ENCODE results near the gene FAM131B.
"Not testable (repeated sequence)": the region's sequence is repeated elsewhere in the genome, so short reads cannot be mapped to it uniquely, and the experiment has no call there.

The FAM131B gene
- total RNA-seq, result 0.39 to 2.6 (median 0.42) reads per million in 3 experiments

DNA sequence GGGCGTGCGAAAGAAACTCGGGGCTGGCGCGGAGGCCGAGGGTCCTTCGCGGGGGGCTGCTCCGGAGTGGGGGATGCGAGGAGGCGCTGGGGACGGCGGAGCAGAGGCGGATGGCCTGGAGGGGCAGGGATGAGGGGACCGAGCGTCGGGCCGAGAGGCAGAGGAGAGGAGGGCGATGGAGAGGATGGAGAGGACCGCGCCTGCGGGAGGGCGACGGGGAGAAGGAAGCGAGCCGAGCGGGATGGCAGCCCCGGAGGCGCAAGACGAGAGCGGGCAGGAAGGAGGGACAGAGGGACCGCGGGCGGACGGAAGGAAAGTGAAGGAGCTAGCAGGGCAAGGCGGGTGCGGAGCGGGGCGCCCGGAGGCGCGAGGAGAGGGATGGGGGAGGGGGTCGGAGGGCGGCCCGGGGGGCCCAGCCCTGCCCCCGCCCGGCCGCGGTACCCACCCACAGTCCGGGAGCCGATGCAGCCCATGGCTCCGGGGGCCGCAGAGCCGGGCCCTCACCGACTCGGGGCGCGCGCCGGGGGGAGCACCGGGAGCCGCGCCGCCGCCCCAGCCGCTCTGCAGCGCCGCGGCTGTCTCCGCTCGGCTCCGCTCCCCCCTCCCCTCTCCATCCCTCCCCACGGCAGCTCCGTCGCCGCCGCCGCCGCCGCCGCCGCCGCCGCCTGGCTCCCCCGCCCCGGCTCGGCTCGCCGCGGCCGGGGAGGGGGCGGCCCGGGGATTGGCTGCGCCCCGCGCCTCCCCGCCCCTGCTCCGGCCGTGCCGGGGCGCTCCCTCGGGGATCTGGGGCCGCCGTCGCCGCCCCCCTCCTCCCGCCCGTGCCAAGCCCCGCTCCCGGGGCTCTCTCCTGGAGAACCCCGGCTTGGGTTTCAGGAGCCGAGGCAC, at the start of gene FAM131B:
TSS of gene FAM131B (minus strand) at position 583 of the 885 bp plus-strand sequence. CDS start at position 473, 110 bp downstream.
- no peak for DNase-seq

DNA sequence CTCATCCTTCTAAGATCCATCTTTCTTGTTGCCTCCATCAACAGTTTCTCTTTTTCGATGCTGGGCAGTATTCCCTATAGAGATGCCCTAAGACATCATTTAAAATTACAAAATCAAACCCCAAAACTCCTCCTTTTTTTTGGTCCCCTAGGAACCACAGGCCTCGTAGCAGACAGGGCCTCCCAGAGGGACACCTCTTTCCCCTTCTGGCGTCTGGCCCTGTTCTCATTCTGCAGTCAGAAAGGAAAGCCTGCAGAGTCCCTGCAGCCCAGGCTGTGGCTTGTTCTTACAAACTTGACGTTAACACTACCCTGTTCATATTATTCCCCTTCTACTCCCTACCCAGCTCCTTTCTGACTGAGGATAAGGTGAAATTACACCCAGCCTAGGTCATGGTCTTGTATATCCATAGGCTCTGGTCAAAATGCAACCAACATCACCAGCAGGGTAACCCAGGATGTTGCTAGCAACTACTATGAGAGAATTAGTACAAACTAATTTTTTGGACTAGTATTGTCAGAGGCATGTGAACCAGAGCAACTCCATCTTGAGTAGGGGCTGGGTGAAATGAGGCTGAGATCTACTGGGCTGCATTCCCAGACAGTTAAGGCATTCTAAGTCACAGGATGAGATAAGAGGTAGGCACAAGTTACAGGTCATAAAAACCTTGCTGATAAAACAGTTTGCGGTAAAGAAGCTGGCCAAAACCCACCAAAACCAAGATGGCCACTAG, 49.6 kb upstream of the FAM131B start:
- DNase-seq, result no peak

DNA sequence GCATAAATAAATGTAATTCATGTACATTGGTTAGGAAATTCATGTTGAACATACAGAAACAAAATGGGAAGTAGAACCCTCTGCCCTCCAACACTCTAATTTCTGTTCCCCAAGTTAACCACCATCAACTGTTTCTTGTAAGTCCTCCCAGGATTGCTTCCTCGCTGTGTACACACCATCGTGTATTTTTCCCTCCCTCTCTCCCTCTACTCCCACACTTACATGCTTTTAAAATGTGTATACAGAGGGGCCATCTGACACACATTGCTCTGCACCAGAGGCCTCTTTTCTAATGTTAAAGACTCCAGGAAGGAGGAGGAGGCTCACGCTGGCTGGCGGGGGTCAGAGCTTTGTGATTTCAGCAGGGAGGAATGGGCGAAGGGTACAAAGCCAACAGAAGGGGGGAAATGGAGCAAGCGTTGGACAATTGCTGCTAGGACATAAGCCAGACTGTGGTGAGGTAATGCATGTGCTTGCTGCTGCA, 48.0 kb upstream of the FAM131B start:
- no peak for DNase-seq

GRCh38 chr7:143408686-143409561, 46.4 kb upstream of the FAM131B start, which contains the start of gene EPHA1:
Gene EPHA1, minus strand, starts transcription at chr7:143408856. Its CDS starts 51 bp downstream, at chr7:143408805.
- peak; percentile 62 for DNase-seq

GRCh38 chr7:143408252-143408685, 45.8 kb upstream of the FAM131B start:
- no peak for DNase-seq

DNA sequence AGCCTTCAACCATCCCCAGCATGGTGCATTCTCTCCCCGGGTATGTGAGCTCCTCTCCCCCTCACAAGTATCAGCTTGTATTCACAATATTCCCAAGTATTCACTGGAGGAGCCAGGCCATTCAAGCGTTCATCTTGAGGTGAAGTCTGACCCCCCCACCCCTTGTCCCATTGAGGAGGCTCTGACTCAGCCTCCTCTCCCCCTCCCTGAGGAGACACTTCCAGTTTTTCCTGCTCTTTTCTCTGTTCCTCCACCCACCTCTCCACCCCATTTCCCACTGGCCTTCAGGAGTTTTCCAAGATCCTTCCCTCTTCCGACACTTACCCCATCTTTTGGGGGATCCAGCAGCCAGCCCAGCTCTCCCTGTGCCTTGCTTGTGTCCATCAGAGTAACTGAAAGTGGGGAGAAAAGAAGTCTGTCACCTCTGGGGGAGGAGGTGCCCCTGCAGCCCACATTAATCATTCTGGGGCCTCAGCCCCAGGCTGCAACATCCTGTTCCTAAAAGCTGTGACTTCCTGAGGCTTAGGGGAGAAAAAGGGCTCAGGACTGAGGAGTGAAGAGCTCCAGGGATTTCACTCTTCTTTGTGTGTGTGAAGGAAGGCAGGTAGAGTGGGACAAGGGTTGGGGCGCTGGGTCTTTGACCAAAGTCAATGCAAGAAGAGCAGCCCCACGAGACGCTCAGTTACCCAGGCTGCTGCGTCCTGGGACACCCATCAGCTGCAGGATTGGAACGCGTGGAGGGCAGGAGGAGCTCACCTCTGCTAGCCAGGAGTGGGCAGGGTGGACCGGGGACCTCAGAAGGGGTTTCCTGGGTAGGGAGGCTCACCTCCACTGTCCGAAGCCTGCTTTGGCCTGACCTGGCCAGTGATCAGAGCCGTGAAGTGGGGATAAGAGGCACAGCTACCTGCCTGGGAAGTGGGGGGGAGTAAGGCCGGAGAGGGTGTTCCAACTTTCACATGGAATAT, 45.1 kb upstream of the FAM131B start:
- peak; percentile 67 for DNase-seq

GRCh38 chr7:143406002-143406357, 43.5 kb upstream of the FAM131B start:
- no peak for DNase-seq

DNA sequence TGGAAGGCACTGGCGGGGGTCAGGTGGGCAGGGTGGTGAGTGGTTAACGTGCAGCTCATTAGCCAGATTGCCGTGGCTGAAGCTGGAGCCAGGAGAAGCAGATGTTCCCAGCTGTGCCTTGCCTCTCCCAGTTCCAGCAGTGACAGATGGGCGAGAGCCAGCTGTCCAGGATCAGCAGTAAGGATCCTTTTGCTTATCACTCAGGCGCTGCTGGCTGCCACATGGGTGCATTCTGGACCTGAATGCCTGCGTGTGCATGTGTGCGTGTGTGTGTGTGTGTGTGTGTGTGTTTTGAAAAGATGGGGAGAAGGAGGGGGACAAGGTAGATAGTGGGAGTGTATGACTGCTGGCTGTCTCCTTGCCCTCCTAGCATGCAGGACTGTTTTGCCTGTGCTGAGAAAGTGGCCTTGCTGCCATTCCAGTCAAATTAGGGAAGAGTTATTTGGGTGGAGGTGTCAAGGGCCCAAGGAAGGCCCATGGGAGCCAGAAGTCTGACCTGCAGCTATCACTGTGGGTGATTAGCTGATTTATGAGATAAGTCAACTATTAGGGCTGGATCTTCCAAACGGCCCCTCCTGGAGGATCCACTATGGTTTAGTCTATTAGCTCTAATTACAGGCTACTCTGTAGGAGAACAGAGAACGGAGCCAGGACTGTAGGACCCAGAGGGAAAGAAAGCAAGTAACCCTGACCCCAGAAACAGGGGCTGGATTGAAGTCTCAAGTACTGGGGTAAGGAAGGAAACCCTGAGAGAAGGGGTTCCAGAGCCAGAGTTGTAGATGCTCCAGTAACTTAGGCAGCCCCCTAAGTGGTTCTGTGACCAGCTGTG, 42.9 kb upstream of the FAM131B start:
- no peak for DNase-seq

- not testable (repeated sequence) for DNase-seq
Observed at GRCh38 chr7:143402233-143402632, 39.7 kb upstream of the FAM131B start.

- DNase-seq, result no peak
Observed at GRCh38 chr7:143401265-143401664, 38.8 kb upstream of the FAM131B start.

DNA sequence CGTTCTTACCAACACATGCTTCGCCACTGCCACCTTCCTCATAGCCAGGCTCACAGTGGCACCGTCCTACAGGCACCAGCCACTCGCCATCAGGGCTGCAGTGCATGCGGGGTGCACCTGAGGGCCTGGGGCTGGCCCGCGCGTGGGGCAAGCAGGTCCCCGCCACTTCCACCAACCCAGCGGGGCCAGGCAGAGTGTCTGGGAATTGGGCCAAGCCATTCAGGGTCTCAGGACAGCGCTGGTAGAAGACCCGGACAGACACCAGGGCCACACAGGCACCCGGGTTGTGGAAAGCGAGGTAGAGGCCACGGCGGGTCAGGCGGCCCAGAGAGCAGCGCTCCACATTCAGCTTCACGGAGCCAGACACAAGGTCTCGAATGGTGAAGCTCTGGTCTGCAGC, 37.1 kb upstream of the FAM131B start:
- DNase-seq, result no peak

- no peak for DNase-seq
Observed at GRCh38 chr7:143399151-143399550, 36.6 kb upstream of the FAM131B start.

DNA sequence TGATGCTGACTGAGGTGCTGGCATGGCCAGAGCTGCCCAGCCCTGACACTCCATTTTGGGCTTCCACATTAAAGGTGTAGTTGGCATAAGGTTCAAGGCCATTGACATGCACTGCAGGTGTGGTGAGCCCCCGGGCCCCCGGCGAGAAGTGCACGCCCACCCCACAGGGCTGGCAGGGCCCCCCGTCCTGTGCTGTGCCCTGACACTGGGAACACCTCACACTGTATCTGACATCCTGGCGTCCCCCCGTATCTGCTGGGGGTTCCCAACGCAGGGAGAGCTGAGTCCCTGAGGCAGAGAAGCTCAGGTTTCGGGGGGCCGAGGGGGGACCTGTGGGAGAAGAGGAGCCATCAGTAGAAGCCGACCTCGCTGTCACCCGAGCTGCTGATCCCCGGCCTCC, 36.1 kb upstream of the FAM131B start:
- DNase-seq, result no peak

- no peak for DNase-seq
Observed at GRCh38 chr7:143397710-143398530, 35.4 kb upstream of the FAM131B start.

- DNase-seq, result no peak
Observed at GRCh38 chr7:143396625-143397556, 34.4 kb upstream of the FAM131B start.

DNA sequence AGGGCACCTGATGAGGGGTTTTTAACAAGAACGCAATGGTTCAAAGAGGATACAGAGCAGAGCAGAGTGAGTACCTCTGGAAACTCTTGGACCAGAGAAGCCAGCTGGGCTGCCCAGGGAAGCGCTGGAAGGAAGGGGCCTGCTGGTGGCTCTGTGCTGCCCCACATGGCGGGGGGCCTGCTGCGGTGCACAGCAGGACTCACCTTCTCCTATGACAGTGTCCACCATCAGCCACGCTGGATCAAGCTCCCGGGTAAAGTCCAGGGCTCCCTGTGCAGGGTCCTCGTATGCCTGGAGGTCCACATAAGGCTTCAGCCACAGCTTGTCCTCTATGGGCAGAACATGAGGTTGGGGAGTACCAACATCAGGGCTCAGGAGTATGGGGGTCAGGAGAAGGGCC, 33.7 kb upstream of the FAM131B start:
- DNase-seq, result no peak

GRCh38 chr7:143395187-143396149, 33.0 kb upstream of the FAM131B start:
- DNase-seq, result no peak

All from central memory CD4-positive, alpha-beta T cell (primary cell).